Muscle layer of duodenum (tissue), 2 donors: ENCODE data around the gene FOXK2.

Experiments used
- H3K27ac ChIP-seq: one replicate; pipeline ENCODE4 v1.7.0; 2013; ENCODE audit warnings: mild to moderate bottlenecking, low read length
- H3K27me3 ChIP-seq: one replicate; pipeline ENCODE4 v1.7.0; 2013; ENCODE audit warnings: low read depth, mild to moderate bottlenecking, control low read depth, low read length
- H3K36me3 ChIP-seq, 2 donors: one replicate each; pipeline ENCODE4 v1.7.0; 2013; ENCODE audit warnings: low read length in 2 of 2, control low read depth in 1 of 2, mild to moderate bottlenecking in 1 of 2; ENCODE audit not compliant: insufficient read depth in 2 of 2, control insufficient read depth in 1 of 2
- H3K4me1 ChIP-seq, 2 donors: one replicate each; pipeline ENCODE4 v1.7.0; 2013; ENCODE audit warnings: low read length in 2 of 2, mild to moderate bottlenecking in 2 of 2, control low read depth in 1 of 2, moderate library complexity in 1 of 2; ENCODE audit not compliant: insufficient read depth in 2 of 2, control insufficient read depth in 1 of 2
- H3K4me3 ChIP-seq, 2 donors: one replicate each; pipeline ENCODE4 v1.7.0; 2013; ENCODE audit warnings: low read length in 2 of 2, low read depth in 1 of 2, mild to moderate bottlenecking in 1 of 2
- H3K9me3 ChIP-seq, 2 donors: one replicate each; pipeline ENCODE4 v1.7.0; 2013; ENCODE audit warnings: low read length in 2 of 2, control low read depth in 1 of 2, mild to moderate bottlenecking in 1 of 2; ENCODE audit not compliant: control insufficient read depth in 1 of 2
- donor health status: healthy.

FOXK2 gene

DNA sequence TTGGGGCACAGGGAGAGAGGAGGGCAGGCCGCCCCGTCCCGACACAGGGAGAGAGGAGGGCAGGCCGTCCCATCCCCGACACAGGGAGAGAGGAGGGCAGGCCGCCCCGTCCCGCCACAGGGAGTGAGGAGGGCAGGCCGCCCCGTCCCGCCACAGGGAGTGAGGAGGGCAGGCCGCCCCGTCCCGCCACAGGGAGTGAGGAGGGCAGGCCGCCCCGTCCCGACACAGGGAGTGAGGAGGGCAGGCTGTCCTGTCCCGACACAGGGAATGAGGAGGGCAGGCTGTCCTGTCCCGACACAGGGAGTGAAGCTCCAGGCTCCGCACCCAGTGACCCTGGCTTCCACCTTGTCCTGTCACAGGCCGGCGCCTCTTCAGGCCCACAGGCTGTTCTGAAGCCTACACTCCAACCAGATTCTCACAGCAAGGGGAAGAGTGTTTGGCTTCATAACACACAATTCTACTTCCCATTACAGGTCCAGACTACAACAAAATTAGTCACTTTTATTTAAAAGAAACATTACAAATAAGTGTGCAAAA is 94.6 kb downstream of the FOXK2 start:
- H3K36me3 ChIP-seq, result peaks cover 37 to 64% of the 10 kb centered on the region in 2 donors

GRCh38 chr17:82615084-82616020 is 95.8 kb downstream of the FOXK2 start:
- Histone ChIP-seq H3K4me3 (no peak overlapping the region), H3K4me1 (peaks cover 0 to 7% of the 10 kb centered on the region in 2 donors), H3K9me3 (no peaks in the 10 kb centered on the region), H3K27ac (no peak overlapping the region), H3K27me3 (no peaks in the 10 kb centered on the region), H3K36me3 (peaks cover 38 to 68% of the 10 kb centered on the region in 2 donors)

More for the DNA sequence above, 94.6 kb downstream of the FOXK2 start:
- no peak overlapping the region for H3K27ac ChIP-seq
- H3K4me3 ChIP-seq, result no peak overlapping the region
- no peaks in the 10 kb centered on the region for H3K9me3 ChIP-seq
- no peaks in the 10 kb centered on the region for H3K27me3 ChIP-seq
- H3K4me1 ChIP-seq, result peaks cover 0 to 7% of the 10 kb centered on the region in 2 donors

DNA sequence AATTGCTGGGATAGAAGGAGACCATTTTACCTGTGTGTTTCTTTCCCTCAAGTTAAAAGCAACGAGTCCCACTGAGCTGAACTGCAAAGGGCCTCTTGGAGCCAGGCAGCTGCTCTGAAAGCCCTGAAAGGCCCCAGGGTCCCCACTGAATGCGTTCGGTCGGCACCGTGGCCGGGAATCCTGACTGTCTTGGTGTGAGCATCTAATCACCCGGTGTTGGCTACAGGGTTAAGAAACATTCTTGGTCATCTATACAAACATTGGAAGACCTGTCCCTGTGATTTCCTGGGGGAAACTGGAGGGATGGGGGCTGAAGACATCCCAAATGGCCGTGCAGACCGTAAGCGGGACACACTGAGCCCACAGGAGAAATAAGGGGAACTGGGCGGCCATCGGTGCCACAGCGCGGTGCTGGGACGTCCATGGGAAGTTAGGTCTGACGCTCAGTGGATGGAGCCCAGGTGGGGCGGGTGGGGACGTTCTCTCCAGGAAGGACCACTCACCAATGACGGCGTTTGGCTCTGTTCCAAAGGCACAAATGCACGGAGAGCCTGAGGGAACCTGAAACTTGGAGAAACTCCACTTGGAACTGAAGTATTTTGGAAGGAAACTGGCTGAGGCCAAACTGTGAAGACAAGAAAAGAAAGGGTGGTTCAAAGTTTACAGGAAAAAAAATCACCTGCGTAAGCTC is 96.6 kb downstream of the FOXK2 start:
- Histone ChIP-seq H3K36me3 (peaks cover 45 to 73% of the 10 kb centered on the region in 2 donors), H3K4me3 (no peak overlapping the region), H3K4me1 (peaks cover 0 to 5% of the 10 kb centered on the region in 2 donors), H3K9me3 (no peaks in the 10 kb centered on the region), H3K27ac (no peak overlapping the region), H3K27me3 (no peaks in the 10 kb centered on the region)

GRCh38 chr17:82619211-82619610 is 99.7 kb downstream of the FOXK2 start:
- no peak overlapping the region for H3K4me3 ChIP-seq
- H3K9me3 ChIP-seq, result no peaks in the 10 kb centered on the region
- H3K36me3 ChIP-seq, result peaks cover 60 to 77% of the 10 kb centered on the region in 2 donors
- no peak overlapping the region for H3K27ac ChIP-seq
- H3K4me1 ChIP-seq, result no peaks in the 10 kb centered on the region
- no peaks in the 10 kb centered on the region for H3K27me3 ChIP-seq

GRCh38 chr17:82619641-82620040 is 100.1 kb downstream of the FOXK2 start:
- no peaks in the 10 kb centered on the region for H3K27me3 ChIP-seq
- peaks cover 60 to 76% of the 10 kb centered on the region in 2 donors for H3K36me3 ChIP-seq
- H3K4me1 ChIP-seq, result no peaks in the 10 kb centered on the region
- no peak overlapping the region for H3K4me3 ChIP-seq
- no peaks in the 10 kb centered on the region for H3K9me3 ChIP-seq
- H3K27ac ChIP-seq, result no peak overlapping the region

GRCh38 chr17:82623707-82624106 is 104.2 kb downstream of the FOXK2 start:
- H3K4me1 ChIP-seq, result no peaks in the 10 kb centered on the region
- H3K36me3 ChIP-seq, result peaks cover 49 to 69% of the 10 kb centered on the region in 2 donors
- no peaks in the 10 kb centered on the region for H3K27me3 ChIP-seq
- no peak overlapping the region for H3K27ac ChIP-seq
- H3K9me3 ChIP-seq, result no peaks in the 10 kb centered on the region
- H3K4me3 ChIP-seq, result no peak overlapping the region

GRCh38 chr17:82627405-82627804 is 107.9 kb downstream of the FOXK2 start:
- no peak overlapping the region for H3K4me3 ChIP-seq
- H3K9me3 ChIP-seq, result no peaks in the 10 kb centered on the region
- H3K4me1 ChIP-seq, result no peaks in the 10 kb centered on the region
- peaks cover 30 to 47% of the 10 kb centered on the region in 2 donors for H3K36me3 ChIP-seq
- H3K27me3 ChIP-seq, result no peaks in the 10 kb centered on the region
- no peak overlapping the region for H3K27ac ChIP-seq

- peaks cover 28 to 42% of the 10 kb centered on the region in 2 donors for H3K36me3 ChIP-seq
- H3K9me3 ChIP-seq, result no peaks in the 10 kb centered on the region
- H3K4me3 ChIP-seq, result no peak overlapping the region
- no peaks in the 10 kb centered on the region for H3K4me1 ChIP-seq
- H3K27me3 ChIP-seq, result no peaks in the 10 kb centered on the region
- no peak overlapping the region for H3K27ac ChIP-seq
These were observed 110.2 kb downstream of the FOXK2 start for GRCh38 chr17:82629748-82630147.

- H3K27ac ChIP-seq, result no peak overlapping the region
- no peaks in the 10 kb centered on the region for H3K4me1 ChIP-seq
- no peaks in the 10 kb centered on the region for H3K27me3 ChIP-seq
- H3K36me3 ChIP-seq, result peaks cover 24 to 38% of the 10 kb centered on the region in 2 donors
- no peak overlapping the region for H3K4me3 ChIP-seq
- H3K9me3 ChIP-seq, result no peaks in the 10 kb centered on the region
These were observed 110.7 kb downstream of the FOXK2 start for GRCh38 chr17:82630212-82630611.

- H3K36me3 ChIP-seq, result peaks cover 19 to 30% of the 10 kb centered on the region in 2 donors
- H3K4me3 ChIP-seq, result no peak overlapping the region
- no peak overlapping the region for H3K27ac ChIP-seq
- H3K9me3 ChIP-seq, result no peaks in the 10 kb centered on the region
- no peaks in the 10 kb centered on the region for H3K27me3 ChIP-seq
- H3K4me1 ChIP-seq, result no peaks in the 10 kb centered on the region
These were observed 112.0 kb downstream of the FOXK2 start for GRCh38 chr17:82631544-82631943.

GRCh38 chr17:82632451-82632850 is 112.9 kb downstream of the FOXK2 start:
- Histone ChIP-seq H3K9me3 (no peaks in the 10 kb centered on the region), H3K27ac (no peak overlapping the region), H3K36me3 (peaks cover 14 to 21% of the 10 kb centered on the region in 2 donors), H3K4me3 (no peak overlapping the region), H3K4me1 (no peaks in the 10 kb centered on the region), H3K27me3 (no peaks in the 10 kb centered on the region)
